PFSK-1 (cell line): ENCODE results near the gene PLEKHG4.

Experiments
- FOXP2 ChIP-seq: optimal IDR thresholded peaks from 2 replicates; pipeline ENCODE3; 2011; ENCODE audit warnings: borderline replicate concordance, control low read depth, inconsistent platforms; ENCODE audit not compliant: insufficient read depth; ENCODE audit errors: extremely low read length, extremely low read depth
- POLR2AphosphoS5 ChIP-seq: IDR thresholded peaks from 2 replicates; pipeline ENCODE4 v1.6.1; 2012; ENCODE audit warnings: low read depth, mild to moderate bottlenecking, control low read depth, low read length, moderate library complexity
- SIN3A ChIP-seq: IDR thresholded peaks from 2 replicates; pipeline ENCODE4 v1.6.1; 2012; ENCODE audit warnings: mild to moderate bottlenecking, low read length, moderate library complexity, borderline replicate concordance; ENCODE audit not compliant: insufficient read depth
- TAF1 ChIP-seq: IDR thresholded peaks from 2 replicates; pipeline ENCODE4 v1.6.1; 2012; ENCODE audit warnings: low read length, control low read depth, borderline replicate concordance; ENCODE audit not compliant: insufficient read depth
- TF ChIP-seq, protein P1 (sequence below), 2 experiments: IDR thresholded peaks; 2 replicates each; pipeline versions ENCODE4 v1.6.1 to v1.8.0; 2011 to 2012; ENCODE audit warnings: low read depth in 2 of 2, low read length in 2 of 2, control low read depth in 1 of 2, inconsistent platforms in 1 of 2, mild to moderate bottlenecking in 1 of 2, moderate library complexity in 1 of 2; ENCODE audit not compliant: insufficient read depth in 1 of 2

The PLEKHG4 gene

GRCh38 chr16:67286441-67287235 is 7.3 kb downstream of the PLEKHG4 start:
- no peak for TF ChIP-seq POLR2AphosphoS5
- no peak for TF ChIP-seq TAF1
- no peak for TF ChIP-seq SIN3A
- TF ChIP-seq, protein P1, sequence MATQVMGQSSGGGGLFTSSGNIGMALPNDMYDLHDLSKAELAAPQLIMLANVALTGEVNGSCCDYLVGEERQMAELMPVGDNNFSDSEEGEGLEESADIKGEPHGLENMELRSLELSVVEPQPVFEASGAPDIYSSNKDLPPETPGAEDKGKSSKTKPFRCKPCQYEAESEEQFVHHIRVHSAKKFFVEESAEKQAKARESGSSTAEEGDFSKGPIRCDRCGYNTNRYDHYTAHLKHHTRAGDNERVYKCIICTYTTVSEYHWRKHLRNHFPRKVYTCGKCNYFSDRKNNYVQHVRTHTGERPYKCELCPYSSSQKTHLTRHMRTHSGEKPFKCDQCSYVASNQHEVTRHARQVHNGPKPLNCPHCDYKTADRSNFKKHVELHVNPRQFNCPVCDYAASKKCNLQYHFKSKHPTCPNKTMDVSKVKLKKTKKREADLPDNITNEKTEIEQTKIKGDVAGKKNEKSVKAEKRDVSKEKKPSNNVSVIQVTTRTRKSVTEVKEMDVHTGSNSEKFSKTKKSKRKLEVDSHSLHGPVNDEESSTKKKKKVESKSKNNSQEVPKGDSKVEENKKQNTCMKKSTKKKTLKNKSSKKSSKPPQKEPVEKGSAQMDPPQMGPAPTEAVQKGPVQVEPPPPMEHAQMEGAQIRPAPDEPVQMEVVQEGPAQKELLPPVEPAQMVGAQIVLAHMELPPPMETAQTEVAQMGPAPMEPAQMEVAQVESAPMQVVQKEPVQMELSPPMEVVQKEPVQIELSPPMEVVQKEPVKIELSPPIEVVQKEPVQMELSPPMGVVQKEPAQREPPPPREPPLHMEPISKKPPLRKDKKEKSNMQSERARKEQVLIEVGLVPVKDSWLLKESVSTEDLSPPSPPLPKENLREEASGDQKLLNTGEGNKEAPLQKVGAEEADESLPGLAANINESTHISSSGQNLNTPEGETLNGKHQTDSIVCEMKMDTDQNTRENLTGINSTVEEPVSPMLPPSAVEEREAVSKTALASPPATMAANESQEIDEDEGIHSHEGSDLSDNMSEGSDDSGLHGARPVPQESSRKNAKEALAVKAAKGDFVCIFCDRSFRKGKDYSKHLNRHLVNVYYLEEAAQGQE (IDR thresholded peaks at IDR 0.05; ENCODE audit: insufficient read depth in 1 of 2, low read depth in 2 of 2, low read length in 2 of 2) = no peak
- no peak for TF ChIP-seq FOXP2

DNA sequence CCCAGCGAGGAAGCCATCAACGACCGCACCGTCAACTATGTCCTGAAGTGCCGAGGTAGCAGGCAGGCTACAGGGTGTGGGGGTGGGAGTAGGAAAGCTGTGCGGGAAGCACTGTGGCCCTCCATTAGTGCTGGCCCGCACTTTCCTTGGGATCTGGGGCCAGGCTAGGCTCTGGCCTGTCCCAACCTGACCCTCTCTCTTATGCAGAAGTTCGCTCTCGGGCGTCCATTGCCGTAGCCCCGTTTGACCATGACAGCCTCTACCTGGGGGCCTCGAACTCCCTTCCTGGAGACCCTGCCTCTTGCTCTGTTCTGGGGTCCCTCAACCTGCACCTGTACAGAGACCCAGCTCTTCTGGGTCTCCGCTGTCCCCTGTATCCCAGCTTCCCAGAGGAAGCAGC is 8.6 kb downstream of the PLEKHG4 start:
- TF ChIP-seq FOXP2 (no peak), SIN3A (no peak), POLR2AphosphoS5 (no peak), TAF1 (no peak)
- TF ChIP-seq, protein P1 (IDR thresholded peaks at IDR 0.05; ENCODE audit: insufficient read depth in 1 of 2, low read depth in 2 of 2, low read length in 2 of 2) = no peak

DNA sequence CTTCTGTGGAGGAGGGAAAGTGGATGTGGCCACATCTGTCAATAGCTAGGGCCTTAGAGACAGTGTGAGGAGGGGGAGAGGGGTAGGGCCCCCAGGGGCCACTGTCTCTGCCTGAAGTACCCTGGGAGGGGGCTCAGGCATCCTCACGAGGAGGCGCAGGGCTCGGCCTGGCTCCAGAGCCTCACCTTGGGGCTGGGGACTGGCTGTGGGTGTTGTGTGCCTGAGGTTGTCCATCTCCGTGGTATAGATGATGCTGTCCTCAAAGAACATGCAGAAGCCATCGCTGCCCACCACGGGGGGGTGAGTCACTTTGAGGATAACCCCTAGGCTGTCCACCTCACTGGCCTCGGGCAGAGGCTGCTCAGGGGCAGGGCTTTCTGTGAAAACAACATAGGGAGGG is 12.1 kb downstream of the PLEKHG4 start:
- no peak for TF ChIP-seq TAF1
- TF ChIP-seq SIN3A = no peak
- TF ChIP-seq FOXP2 = no peak
- TF ChIP-seq, protein P1 (IDR thresholded peaks at IDR 0.05; ENCODE audit: insufficient read depth in 1 of 2, low read depth in 2 of 2, low read length in 2 of 2) = no peak
- no peak for TF ChIP-seq POLR2AphosphoS5

- no peak for TF ChIP-seq TAF1
- TF ChIP-seq SIN3A = no peak
- TF ChIP-seq POLR2AphosphoS5 = no peak
- no peak for TF ChIP-seq FOXP2
Observed at GRCh38 chr16:67294171-67294757, 14.9 kb downstream of the PLEKHG4 start.

GRCh38 chr16:67294938-67295361 is 15.6 kb downstream of the PLEKHG4 start:
- TF ChIP-seq SIN3A (no peak), POLR2AphosphoS5 (no peak), TAF1 (no peak), FOXP2 (no peak)
- TF ChIP-seq, protein P1 (IDR thresholded peaks at IDR 0.05; ENCODE audit: insufficient read depth in 1 of 2, low read depth in 2 of 2, low read length in 2 of 2) = no peak
